HG02981 (cell line): Measurements from ENCODE around the gene TMEM52.

Experiments
- ATAC-seq: cut with Tn5 transposase; IDR thresholded peaks from one replicate; pipeline ENCODE4 v1.9.1; 2021; ENCODE audit warnings: mild to moderate bottlenecking, moderate library complexity; ENCODE audit not compliant: unreplicated experiment

Gene TMEM52

DNA sequence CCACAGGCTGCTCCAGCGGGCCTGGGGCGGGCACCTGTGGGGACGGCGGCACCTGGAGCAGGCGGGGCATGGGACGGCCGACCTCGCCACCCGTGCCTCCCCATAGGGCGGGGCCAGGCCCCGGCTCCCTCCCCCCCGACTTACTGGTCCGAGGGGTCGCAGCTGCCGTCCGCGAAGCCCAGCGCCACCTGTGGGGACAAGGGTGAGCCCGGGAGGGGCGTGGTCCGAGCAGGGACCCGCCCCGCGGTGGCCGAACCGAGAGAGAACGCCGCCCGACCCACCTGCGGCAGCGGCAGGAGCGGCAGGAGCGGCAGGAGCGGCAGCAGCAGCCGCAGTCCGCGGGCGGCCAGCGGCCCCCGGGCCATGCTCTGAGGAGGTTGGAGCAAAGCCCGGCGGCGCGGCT lies at the start of gene TMEM52:
TSS of gene TMEM52 (minus strand) at position 379 of the 403 bp plus-strand sequence. CDS start at position 365, 14 bp downstream.
- peak; percentile 20 for ATAC-seq

DNA sequence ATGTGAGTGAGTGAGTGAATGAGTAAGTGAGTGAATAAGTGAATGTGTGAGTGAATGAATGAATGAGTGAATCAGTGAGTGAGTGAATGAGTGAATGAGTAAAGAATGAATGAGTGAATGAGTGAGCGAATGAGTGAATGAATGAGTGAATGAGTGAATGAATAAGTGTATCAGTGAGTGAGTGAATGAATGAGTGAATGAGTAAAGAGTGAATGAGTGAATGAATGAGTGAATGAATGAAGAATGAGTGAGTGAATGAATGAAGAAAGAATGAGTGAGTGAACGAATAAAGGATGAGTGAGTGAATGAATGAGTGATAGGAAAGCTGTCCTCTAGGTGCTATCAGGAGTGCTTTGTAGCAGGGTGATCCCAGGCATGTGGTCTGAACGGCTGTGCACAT lies 48.8 kb upstream of the TMEM52 start:
- no peak for ATAC-seq

DNA sequence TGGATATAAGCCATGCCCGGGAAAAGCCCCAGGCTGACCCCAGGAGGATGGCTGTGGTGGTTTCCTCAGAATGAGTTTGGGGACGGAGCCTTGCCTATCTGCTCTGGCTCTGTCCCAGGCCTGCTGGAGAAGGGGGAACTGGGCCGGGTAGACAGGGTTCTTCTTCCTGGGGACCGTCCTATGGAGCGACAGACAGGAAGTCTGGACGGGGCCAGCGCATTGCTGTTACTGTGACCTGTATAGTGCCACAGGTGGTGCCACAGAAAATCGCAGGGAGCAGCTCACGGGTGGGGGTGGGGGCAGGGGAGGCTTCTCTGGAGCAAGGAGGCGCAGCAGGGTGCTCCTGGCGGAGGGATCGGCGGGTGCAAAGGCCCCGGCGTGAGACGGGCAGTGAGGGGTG lies 48.1 kb upstream of the TMEM52 start:
- no peak for ATAC-seq

DNA sequence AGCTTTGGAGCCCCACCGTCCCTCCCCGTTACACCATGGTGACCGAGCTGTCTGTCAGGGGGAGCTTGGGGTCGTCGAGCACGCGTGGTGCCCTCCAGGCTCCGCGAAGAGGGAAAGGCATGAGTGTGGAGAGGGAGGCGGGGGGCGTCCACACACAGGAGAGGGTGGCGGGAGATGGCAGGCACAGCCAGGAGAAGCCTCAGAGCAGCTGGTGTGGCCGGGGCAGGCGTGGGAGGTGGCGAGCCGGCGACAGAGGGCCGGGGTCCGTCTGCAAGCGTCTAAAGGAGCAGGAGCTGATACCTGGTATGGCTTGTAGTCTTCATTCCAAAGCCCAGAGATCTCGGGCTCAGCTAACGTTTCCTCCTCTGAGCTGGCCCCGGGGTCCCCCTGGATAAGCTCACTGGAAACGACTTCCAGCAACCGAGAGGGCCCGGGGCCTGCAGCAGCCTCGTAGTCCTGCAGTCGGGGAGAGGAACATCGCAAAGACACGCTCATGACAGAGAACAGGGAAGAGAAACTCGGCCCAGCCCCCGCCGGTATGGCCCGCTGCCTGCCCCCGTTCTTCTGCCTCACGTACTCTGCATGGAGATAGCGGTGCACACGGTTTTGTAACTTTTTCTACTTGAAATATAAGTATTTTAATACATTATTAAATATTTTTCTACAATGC lies 47.1 kb upstream of the TMEM52 start:
- no peak for ATAC-seq

DNA sequence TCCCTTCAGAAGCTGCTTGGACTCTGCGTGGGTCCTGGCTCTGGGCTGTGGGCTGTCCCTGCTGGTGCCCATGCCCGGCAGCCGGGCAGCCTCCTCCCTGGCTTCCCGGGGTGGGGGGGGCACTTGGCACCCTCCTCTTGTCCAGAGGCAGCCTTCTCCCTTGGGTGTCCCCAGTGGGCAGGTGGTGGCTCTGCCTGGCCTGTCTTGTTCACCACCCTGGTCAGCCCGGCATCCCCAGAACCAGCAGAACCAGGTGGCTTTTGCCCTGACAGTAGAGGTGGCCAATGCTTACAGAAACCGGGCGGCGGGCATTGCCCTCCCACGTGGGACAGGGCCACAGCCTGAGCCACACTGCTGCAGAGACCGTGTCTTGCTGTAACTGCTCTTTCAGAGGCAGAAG lies 46.5 kb upstream of the TMEM52 start:
- ATAC-seq, result no peak

DNA sequence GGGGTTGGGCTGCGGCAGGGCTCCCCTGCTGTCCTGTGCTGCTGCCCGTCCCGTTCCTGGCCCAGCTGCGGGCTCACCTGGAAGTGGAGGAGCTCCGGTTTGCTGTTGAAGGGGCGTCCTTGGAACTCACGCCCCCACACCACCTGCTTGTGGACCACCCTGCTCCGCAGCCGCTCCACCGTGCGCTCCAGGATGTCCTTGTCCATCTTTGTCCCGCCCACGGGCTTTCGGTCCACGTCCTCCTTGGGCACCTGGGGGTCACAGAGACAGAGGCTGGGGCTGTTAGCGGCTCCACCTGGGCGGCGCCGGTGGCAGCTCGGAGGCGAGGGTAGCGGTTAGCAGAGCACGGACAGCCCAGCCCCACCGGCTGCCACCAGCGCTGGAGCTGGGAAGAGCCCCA lies 45.7 kb upstream of the TMEM52 start:
- no peak for ATAC-seq

DNA sequence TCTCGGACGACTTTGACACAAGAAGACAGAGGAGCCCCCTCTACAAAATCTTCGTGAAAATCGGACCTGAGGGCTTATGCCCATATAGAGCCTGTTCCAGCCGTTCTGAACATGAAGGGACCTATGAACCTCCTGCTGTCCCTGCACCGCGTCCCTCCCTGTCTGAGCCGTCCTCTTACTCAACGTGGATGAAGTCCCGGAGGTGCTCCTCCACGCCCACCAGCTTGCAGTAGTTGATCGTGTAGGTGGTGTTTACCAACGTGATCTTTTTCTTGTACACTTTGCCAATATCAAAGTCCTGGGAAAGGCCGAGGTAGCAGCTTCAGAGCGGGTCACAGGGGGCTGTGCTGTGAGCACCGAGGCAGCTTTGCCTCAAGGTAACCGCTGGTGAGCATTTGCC lies 44.5 kb upstream of the TMEM52 start:
- ATAC-seq, result no peak

DNA sequence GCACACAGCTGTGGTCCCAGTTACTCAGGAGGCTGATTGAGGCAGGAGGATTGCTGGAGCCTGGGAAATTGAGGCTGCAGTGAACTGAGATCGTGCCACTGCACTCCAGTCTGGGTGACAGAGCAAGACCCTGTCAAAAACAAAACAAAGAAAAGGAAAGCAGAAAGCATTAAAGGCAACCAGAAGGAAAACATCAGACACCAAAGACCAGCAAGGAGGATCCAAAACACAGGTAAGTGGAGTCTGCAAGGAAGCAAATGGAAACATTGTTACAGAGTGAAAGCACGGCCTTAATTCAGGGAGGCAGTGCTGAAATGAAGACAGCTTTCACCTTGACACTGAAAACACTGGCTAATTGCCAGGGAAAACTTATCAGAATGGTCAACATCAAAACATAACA lies 43.7 kb upstream of the TMEM52 start:
- no peak for ATAC-seq

DNA sequence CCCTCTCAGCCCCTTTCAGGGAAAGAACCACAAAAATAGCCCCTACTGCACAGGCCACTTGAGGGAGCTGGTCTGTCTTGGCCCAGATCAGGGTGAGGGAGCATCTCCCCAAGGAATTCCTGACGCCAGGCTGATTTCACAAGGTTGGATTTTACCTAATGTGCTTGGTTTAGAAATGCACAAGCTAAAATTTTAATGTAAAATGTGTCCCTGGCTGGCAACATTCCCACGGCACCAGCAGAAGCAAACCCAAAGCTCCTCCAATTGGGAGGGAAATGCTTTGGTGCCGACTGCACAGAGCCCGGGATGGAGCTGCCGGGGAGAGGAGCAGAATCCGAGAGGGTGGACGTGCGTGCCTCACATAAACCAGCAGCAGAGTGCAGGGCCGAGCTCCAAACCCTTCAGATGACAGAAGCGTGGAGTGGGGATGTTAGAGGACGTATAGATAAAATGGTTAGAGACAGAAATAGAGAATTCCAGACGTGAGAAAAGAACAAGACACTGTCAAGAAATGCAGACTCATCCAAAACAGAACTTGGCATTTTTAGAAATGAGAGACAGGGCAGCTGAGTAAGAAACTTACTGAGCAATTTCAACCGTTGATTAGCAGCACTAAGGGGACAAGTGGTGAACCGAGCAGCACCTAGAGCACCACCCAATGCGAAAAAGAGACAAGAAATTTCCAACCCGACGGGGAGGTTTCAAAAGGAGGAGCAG lies 41.6 kb upstream of the TMEM52 start:
- no peak for ATAC-seq

DNA sequence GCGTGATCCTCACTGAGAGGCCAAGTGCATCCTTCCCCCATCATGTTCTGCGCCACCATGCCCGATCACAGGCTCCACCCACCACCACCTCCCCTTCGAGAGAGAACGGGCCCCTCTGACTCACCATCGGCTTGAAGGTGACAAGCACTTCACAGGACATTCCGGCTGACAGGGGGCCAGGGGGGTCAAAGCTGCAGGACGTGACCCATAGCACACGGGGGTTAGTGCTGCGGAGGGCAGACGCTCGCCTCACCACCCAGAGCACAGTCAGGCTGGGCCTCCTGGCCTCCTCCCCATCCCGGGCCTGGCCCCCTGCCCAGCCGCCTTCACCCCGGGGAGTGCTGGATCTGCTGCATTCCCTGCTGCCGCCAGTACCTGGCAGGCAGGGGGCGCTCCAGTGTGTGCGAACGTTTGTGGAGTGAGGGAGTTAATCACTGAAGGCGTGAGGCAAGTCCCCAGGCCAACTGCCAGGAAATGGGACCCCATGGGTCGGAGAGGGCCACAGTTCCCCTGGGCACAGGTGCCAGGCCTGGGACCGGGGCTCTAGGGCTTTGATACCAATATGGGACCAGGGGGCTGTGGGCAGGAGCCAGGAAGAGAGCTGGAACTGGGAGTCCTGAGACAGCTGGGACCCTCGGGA lies 40.9 kb upstream of the TMEM52 start:
- ATAC-seq, result no peak

DNA sequence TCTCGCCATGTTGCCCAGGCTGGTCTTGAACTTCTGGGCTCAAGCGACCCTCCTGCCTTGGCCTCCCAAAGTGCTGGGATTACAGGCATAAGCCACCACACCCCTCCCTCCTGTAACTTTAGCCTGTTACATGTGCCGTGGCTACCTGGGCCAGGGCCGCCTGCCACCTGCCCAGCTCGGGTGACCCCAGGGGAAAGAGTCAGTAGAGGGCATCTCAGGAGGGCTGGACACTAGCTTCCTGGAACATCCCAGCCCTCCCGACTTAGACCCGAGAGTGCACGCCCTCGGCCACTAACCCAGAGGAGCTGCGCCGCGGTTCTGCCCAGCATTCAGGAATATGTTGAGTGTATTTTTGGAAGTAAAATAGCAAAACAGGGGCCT lies 40.4 kb upstream of the TMEM52 start:
- ATAC-seq, result no peak

DNA sequence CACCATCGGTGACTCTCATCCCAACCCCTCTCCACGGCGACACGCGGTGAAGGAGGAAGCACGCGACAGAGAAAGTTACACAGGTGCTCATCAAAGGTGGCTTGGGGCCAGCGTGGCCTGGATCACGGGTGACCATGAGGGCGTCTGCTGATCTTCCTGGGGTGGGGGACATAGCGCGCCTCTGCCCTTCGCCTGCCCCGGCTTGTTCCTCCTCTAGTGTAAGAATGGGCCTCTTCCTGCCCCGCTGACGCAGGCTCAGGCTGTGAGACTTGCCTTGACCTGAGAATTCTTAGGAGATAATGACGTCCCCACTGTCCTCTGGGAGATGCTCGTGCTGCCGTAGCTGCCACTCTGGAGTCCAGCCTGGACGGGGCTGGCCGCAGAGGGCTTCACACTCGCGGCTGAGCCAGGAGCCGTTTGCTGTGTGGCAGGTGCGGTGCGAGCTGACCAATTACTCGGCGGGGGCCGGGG lies 39.0 kb upstream of the TMEM52 start:
- no peak for ATAC-seq

DNA sequence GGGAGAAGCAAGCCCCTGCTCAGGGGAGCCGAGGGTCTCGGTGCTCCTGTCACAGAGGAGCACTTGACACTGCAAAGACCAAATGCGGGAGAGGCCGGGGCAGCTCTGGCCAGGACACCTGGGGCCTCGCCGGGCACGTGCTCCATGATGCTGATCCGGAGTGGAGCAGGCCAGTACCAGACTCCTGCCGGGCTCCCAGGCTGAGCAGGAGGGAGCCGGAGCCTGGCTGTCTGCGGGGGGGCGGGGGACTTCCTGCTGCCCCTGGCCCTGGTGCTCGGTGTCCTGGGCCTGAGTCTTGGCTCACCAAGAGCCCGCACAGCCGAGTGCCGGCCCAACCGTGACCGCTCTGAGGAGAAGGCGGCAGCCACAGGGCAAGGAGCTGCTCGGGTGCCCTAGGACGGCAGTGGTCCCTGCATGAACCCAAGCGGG lies 38.5 kb upstream of the TMEM52 start:
- ATAC-seq, result no peak

DNA sequence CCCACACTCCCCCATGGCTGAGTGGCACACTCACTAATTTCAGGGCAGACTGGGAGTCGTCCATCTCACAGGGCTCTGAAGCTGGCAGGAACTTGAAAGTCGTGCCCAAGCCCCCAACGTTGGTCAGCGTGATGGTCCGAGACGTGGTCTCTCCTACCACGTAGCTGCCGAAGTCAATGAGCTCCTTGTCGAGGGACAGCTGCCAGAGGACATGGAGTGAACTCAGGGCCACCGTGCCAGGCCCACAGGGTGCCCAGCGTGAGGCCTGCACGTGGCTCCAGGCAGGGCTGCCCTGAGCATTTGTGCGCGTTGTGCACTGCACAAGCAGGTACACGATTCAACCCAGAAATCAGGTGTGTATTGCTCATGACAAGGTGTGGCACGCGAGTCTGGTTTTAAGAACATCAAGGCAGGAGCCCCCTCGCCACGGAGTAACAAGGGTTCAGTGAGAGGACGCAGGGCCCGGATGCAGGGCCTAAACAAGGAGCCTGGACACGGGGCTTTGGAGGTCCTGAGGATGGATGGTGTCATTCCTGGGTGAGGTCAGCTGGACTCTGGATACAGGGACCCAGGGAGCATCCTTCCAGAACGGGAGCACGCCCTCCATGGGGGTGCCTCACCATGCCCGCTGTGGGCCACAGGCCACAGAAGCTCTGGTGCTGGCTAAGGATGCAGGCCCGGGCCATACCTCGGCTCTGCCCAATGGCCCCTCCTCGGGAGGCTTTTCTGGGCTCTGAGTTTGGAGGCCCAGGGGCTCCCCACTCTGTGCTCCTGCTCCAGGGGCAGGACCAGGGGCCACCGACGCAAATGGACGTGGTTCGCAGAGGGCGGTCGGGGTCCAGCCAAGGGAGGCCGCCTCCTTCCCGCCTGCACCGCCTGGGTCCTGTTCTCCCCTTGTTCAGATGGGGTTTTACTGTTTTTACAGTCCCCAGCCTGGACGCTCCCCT lies 37.8 kb upstream of the TMEM52 start:
- ATAC-seq, result no peak

DNA sequence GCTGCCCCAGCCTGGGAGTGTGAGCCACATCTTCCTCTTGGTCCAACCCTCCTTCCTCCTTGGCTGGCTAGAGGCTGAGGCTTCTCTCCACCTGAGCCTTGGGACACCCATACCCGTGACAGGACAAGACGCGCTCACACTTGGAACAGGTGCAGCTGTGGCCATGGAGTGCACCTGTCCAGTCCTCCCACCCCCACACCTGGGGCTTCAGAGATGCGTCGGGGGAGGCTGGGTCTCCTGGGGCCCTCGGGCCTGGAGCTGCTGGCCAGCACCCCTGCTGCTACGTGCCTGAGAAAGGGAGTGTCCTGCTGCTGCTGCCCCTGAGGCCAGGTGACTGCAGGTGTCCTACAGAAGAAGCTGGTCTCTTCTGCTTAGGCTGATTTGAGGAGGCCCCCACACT lies 37.0 kb upstream of the TMEM52 start:
- no peak for ATAC-seq

DNA sequence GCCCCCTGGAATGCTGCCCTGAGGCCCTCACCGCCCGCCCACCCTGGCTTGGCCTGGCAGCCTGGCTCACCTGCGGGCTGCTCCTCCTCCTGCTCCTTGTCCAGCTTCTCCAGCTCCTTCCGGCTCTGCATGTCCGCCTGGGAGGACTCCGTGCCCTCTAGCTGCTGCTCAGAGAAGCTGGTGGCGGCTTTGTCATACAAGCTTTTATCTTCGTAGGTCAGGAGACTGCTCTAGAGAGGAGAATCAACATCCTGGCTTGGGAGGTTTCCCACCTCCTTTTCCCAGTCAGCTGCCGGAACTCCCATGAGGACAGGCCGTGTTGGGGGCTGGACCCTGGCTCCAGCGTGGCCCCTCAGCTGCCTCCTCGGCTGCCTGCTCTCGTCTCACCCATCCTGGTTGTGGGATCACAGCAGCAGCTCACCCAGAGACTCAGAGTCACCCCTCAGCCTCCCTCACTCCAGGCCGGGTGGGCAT lies 36.6 kb upstream of the TMEM52 start:
- ATAC-seq, result no peak

DNA sequence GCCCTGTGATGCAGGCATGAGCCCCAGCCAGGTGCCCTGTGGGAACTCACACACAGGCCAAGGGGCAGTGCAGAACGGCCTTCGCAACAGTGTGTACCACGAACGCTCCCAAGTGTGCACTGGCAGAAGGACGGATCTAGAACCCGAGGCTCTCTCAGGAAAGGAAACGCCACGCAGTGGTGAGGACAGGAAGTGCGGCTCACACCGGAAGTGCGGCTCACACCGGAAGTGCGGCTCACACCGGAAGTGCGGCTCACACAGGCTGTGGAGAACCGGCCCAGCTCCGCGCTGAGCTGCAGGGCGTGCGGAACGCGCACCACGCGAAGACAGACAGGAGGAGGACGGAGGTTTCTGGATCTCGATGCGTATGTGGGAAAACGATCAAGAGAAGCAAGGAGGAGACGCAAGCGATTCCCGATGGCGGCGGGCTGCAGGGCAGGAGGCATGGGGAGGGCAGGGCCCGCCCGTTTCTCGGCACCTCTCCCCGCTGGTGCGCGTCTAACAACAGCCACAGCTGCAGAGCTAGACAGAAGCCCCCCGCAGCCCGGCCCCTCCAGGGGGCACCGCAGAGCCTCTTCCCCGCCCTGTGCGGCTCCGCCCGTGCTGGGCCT lies 35.9 kb upstream of the TMEM52 start:
- ATAC-seq, result no peak

DNA sequence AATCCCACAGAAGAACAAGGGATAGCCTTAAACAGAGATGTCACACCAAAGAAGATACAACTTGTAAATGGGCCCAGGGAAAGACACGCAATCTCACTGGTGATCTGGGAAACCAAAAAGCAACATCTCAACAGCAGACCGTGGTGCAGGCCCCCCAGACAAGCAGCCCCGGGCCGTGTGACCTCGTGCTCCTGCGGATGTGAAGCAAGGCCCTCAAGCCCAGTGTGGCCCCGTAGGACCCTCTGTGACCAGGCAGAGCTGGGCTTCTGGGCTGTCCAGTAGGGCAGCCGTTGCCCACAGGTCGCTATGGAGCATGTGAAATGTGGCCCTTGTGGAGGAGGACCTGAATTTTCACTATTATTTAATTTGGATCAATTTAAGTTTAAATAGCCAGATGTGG lies 34.9 kb upstream of the TMEM52 start:
- no peak for ATAC-seq

DNA sequence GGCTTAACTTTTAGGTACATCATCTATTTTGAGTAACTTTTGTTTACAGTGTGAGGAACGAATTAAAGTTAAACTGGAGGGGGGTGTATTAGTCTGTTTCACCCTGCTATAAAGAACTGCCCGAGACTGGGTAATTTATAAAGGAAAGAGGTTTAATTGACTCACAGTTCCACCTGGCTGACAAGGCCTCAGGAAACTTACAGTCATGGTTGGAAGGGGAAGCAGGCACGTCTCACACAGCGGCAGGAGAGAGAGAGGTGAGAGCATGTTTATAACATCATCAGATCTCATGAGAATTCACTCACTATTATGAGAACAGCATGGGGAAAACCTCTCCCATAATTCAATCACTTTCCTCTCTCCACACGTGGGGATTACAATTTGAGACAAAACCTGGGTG lies 31.9 kb upstream of the TMEM52 start:
- ATAC-seq, result no peak

DNA sequence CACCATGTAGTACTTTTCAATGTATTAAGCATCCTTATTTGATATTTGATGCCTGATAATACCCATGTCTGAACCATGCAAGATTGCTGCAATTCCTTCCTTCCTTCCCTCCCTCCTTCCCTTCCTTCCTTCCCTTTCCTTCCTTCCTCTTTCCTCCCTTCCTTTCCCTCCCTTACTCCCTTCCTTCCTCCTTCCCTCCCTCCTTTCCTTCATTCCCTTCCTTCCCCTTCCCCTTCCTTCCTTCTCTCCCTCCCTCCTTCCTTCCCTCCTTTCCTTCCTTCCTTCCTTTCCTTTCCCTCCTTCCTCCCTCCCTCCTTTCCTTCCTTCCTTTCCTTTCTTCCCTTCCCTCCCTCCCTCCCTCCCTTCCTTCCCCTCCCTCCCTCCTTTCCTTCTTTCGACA lies 29.7 kb upstream of the TMEM52 start:
- ATAC-seq, result no peak
